Uterus (tissue), 4 donors: ENCODE data around the gene ZNF431. TPM values are rescaled to one million over a fixed set of nuclear protein-coding genes. Genes with fewer than 3 reads are reported as not detected.
A peak's percentile ranks its signal among the peaks of the same experiment; 100 is the strongest.

Experiments used
- DNase-seq, 2 donors: peaks; one replicate each; pipeline ENCODE4 v3.0.0-alpha.2; 2019 to 2020
- H3K27ac ChIP-seq, 2 donors: fragments of 200-600 bp; sonication (generic); 1 replicate in 1 of 2; 2 replicates in 1 of 2; pipeline ENCODE4 v1.5.1; 2016 to 2018
- H3K27me3 ChIP-seq, 2 donors: fragments of 200-600 bp; sonication (generic); one replicate each; pipeline ENCODE4 v1.5.1; 2018 to 2019; ENCODE audit warnings: control low read depth in 1 of 2
- H3K36me3 ChIP-seq, 2 donors: fragments of 200-600 bp; sonication (generic); one replicate each; pipeline ENCODE4 v1.5.1; 2019; ENCODE audit warnings: control low read depth in 1 of 2
- H3K4me1 ChIP-seq, 2 donors: fragments of 200-600 bp; sonication (generic); one replicate each; pipeline ENCODE4 v1.5.1; 2018 to 2019; ENCODE audit warnings: control low read depth in 1 of 2
- H3K4me3 ChIP-seq, 2 donors: fragments of 200-600 bp; sonication (generic); 1 replicate in 1 of 2; 2 replicates in 1 of 2; pipeline ENCODE4 v1.5.1; 2018 to 2019; ENCODE audit warnings: mild to moderate bottlenecking in 1 of 2
- H3K9me3 ChIP-seq, 2 donors: fragments of 200-600 bp; sonication (generic); one replicate each; pipeline ENCODE4 v1.5.1; 2019; ENCODE audit warnings: control low read depth in 1 of 2
- POLR2A ChIP-seq, 2 donors: fragments of 450-650 bp; IDR thresholded peaks; one replicate each; pipeline ENCODE4 v1.6.1; 2016; ENCODE audit warnings: antibody characterized with exemption in 2 of 2, mild to moderate bottlenecking in 1 of 2, moderate library complexity in 1 of 2
- intact Hi-C: fragments of 100-400 bp; cut with DNase I; formaldehyde crosslinking; loops from one replicate; pipeline ENCODE4 v1.15.1; 2023; ENCODE audit warnings: low total_unique reads
- total RNA-seq, 4 donors: library from RNA; depleted of rRNA in 3 of 4; stranded (reverse); fragments of >200 nt in 3 of 4; gene quantifications; one replicate each; pipeline versions ENCODE4 v1.1.0 to v1.2.4, GENCODE V29; 2014 to 2023
- TF ChIP-seq, protein P1 (sequence below), 4 experiments: fragments of 200-600 bp in 2 of 4; fragments of 450-650 bp in 2 of 4; sonication (generic) in 2 of 4; IDR thresholded peaks; one replicate each; pipeline ENCODE4 v1.5.1; 2016 to 2019; ENCODE audit warnings: antibody characterized with exemption in 4 of 4, mild to moderate bottlenecking in 2 of 4, moderate library complexity in 1 of 4
- donor health status: DM: yes; HTN: yes; CAD: no.

The ZNF431 gene
- total RNA-seq, result 10 to 100 TPM in 2 of 4 donors, 1 to 10 TPM in 2; 2.1 to 25.2 (median 11.8) TPM

DNA sequence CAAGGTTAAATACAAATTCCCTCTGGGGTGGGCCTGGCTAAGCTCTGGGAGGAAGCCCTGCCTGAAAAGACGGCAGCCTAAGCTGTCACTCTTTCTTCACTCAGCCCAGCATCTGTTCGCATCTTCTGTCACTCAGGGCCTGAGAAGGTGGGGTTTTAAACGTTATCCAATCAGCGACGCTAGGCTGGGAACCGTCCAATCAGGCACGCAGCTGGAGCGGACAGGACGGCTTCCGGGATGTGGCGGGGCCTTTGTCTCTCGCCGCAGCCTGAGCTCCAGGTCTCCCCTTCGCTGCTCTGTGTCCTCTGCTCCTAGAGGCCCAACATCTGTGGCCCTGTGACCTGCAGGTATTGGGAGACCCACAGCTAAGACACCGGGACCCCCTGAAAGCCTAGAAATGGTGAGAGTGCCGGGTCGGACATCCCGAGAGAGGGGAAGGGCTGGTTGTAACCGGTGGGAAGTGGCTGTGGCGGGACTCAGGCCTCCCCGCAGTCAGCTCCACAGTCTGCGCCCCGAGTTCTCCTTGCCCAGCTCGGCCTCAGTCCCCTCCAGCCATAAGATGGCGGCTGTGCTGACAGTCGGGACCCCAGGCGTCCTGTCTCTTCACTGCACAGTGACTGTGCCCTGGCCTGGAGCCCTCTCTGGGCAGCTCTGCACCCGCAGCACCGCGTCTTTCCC is at the start of gene ZNF431:
Gene ZNF431, plus strand, starts transcription at position 254 of the 678 bp plus-strand sequence. Its CDS starts 144 bp downstream, at position 398.
- intact Hi-C loops, result no loop called here
- H3K4me1 ChIP-seq, result no peaks in the 10 kb centered on the region

DNA sequence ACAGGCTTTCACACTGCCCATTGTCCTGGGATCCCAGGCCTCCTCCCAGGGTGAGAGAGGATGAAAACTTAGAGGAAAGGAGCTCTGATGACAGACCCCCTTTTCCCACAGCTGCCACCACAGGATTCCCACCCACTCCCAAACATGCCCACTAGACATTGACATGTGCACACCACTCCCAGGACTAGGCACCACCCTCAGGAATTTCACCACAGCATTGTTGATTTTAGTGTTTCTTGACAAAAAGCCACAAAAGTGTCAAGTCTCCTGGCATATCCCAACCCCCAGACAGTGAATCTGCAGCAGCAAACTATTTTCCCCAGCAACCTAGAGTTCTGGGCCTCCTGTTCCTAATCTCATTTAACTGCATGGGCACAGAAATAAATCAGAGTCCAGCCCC is 49.7 kb upstream of the ZNF431 start:
- Histone ChIP-seq H3K4me1 (no peaks in the 10 kb centered on the region), H3K9me3 (no peaks in the 10 kb centered on the region), H3K36me3 (no peaks in the 10 kb centered on the region), H3K27me3 (no peaks in the 10 kb centered on the region), H3K4me3 (no peak overlapping the region), H3K27ac (no peak overlapping the region)
- no peak for DNase-seq
- intact Hi-C loops, result no loop called here
- TF ChIP-seq, protein P1, sequence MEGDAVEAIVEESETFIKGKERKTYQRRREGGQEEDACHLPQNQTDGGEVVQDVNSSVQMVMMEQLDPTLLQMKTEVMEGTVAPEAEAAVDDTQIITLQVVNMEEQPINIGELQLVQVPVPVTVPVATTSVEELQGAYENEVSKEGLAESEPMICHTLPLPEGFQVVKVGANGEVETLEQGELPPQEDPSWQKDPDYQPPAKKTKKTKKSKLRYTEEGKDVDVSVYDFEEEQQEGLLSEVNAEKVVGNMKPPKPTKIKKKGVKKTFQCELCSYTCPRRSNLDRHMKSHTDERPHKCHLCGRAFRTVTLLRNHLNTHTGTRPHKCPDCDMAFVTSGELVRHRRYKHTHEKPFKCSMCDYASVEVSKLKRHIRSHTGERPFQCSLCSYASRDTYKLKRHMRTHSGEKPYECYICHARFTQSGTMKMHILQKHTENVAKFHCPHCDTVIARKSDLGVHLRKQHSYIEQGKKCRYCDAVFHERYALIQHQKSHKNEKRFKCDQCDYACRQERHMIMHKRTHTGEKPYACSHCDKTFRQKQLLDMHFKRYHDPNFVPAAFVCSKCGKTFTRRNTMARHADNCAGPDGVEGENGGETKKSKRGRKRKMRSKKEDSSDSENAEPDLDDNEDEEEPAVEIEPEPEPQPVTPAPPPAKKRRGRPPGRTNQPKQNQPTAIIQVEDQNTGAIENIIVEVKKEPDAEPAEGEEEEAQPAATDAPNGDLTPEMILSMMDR (IDR thresholded peaks at IDR 0.05), result no peak
- no peak for TF ChIP-seq POLR2A (IDR thresholded peaks at IDR 0.05)

More for the DNA sequence above, at the start of gene ZNF431:
- DNase-seq, result peak; percentile 92
- Histone ChIP-seq H3K27ac (peak within 1 kb of the TSS; percentile 71 to 77), H3K4me3 (peak within 1 kb of the TSS; percentile 67 to 69), H3K36me3 (no peaks in the 10 kb centered on the region), H3K9me3 (no peaks in the 10 kb centered on the region), H3K27me3 (no peaks in the 10 kb centered on the region)
- TF ChIP-seq, protein P1 (IDR thresholded peaks at IDR 0.05), result no peak
- peak in 1 of 2 donors; percentile 60 for TF ChIP-seq POLR2A (IDR thresholded peaks at IDR 0.05)

DNA sequence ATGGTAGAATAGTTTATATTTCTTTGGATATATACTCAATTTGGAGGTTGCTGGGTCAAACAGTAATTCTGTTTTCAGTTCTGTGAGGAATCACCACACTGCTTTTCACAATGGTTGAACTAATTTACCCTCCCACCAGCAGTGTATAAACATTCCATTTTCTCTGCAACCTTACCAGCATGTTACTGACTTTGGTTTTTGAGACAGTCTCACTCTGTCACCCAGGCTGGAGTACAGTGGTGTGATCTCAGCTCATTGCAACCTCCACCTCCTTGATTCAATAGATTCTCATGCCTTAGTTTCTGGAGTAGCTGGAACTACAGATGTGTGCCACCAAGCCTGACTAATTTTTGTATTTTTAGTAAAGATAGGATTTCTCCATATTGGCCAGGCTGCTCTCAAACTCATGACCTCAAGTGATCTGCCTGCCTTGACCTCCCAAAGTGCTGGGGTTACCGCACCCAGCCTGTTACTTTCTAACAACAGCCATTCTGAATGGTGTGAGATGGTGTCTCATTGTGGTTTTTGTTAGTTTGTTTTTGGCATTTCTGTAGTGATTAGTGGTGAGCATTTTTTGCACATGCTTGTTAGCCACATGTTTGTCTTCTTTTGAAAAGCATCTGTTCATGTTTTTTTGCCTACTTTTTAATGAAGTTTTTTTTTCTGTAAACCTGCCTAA is 47.4 kb upstream of the ZNF431 start:
- Histone ChIP-seq H3K4me1 (no peaks in the 10 kb centered on the region), H3K9me3 (no peaks in the 10 kb centered on the region), H3K4me3 (no peak overlapping the region), H3K27me3 (no peaks in the 10 kb centered on the region), H3K27ac (no peak overlapping the region), H3K36me3 (no peaks in the 10 kb centered on the region)
- no peak for TF ChIP-seq POLR2A (IDR thresholded peaks at IDR 0.05)
- TF ChIP-seq, protein P1 (IDR thresholded peaks at IDR 0.05), result no peak
- no peak for DNase-seq
- intact Hi-C loops, result no loop called here

DNA sequence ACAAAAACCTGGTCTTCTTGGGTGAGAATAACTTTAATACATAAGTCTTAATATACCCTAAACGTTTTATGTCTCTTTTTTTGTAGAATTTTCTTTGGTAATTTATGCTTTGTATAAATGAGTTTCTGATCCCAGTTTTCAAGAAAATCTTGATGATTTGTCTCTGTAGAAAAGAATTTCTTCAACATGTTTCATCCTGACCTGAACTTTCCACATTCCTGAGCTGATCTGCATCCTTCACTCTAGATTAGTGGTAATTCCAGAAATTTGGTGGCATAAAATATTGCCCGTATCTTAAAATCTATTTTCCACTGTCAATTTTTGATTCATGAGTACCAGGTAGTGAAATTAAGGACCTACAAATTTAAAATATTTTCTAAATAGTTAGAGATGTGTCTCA is 43.5 kb upstream of the ZNF431 start:
- Histone ChIP-seq H3K4me1 (no peaks in the 10 kb centered on the region), H3K27me3 (no peaks in the 10 kb centered on the region), H3K36me3 (no peaks in the 10 kb centered on the region), H3K9me3 (no peaks in the 10 kb centered on the region), H3K27ac (no peak overlapping the region), H3K4me3 (no peak overlapping the region)
- no peak for DNase-seq
- intact Hi-C loops, result no loop called here
- TF ChIP-seq, protein P1 (IDR thresholded peaks at IDR 0.05), result no peak
- TF ChIP-seq POLR2A (IDR thresholded peaks at IDR 0.05), result no peak
